Upper lobe of left lung (tissue), 6 donors: ENCODE results near the gene ELOVL6. TPM values are rescaled to one million over a fixed set of nuclear protein-coding genes. Genes with fewer than 3 reads are reported as not detected.
"Not testable (repeated sequence)": the region's sequence is repeated elsewhere in the genome, so short reads cannot be mapped to it uniquely, and the experiment has no call there.

Source experiments
- ATAC-seq, 2 donors: fragments of 200-7000 bp; cut with Tn5 transposase; one replicate each; pipeline ENCODE4 v1.9.1; 2022; ENCODE audit warnings: mild to moderate bottlenecking in 2 of 2, moderate library complexity in 2 of 2; ENCODE audit not compliant: low FRiP score in 2 of 2
- DNase-seq, 2 donors: peaks; one replicate each; pipeline ENCODE4 v3.0.0-alpha.2; 2019 to 2020
- H3K27ac ChIP-seq, 4 donors: fragments of 200-600 bp; sonication (generic); one replicate each; pipeline ENCODE4 v1.5.1; 2016 to 2019
- H3K27me3 ChIP-seq, 4 donors: fragments of 200-600 bp; sonication (generic); one replicate each; pipeline ENCODE4 v1.5.1; 2017 to 2019
- H3K36me3 ChIP-seq, 4 donors: fragments of 200-600 bp; sonication (generic); one replicate each; pipeline ENCODE4 v1.5.1; 2016 to 2019
- H3K4me1 ChIP-seq, 4 donors: fragments of 200-600 bp; sonication (generic); one replicate each; pipeline ENCODE4 v1.5.1; 2018 to 2019
- H3K4me3 ChIP-seq, 4 donors: fragments of 200-600 bp; sonication (generic); one replicate each; pipeline ENCODE4 v1.5.1; 2017 to 2019; ENCODE audit warnings: mild to moderate bottlenecking in 2 of 4, moderate library complexity in 1 of 4
- H3K9me3 ChIP-seq, 4 donors: fragments of 200-600 bp; sonication (generic); one replicate each; pipeline ENCODE4 v1.5.1; 2018 to 2019
- CTCF ChIP-seq, 6 experiments: fragments of 450-650 bp in 4 of 6; fragments of 200-600 bp in 2 of 6; sonication (generic) in 2 of 6; IDR thresholded peaks; one replicate each; pipeline ENCODE4 v1.5.1; 2016 to 2019; ENCODE audit warnings: antibody characterized with exemption in 6 of 6
- EP300 ChIP-seq, 4 donors: sonication (generic); formaldehyde crosslinking; IDR thresholded peaks; one replicate each; pipeline ENCODE4 v1.5.1; 2017; ENCODE audit warnings: antibody characterized with exemption in 4 of 4, control low read depth in 2 of 4
- POLR2A ChIP-seq, 4 donors: fragments of 450-650 bp; IDR thresholded peaks; one replicate each; pipeline ENCODE4 v1.5.1; 2016 to 2017; ENCODE audit warnings: antibody characterized with exemption in 4 of 4, mild to moderate bottlenecking in 2 of 4
- POLR2AphosphoS5 ChIP-seq, 2 donors: sonication (generic); formaldehyde crosslinking; IDR thresholded peaks; one replicate each; pipeline ENCODE4 v1.5.1; 2017; ENCODE audit warnings: antibody characterized with exemption in 2 of 2
- WGBS, 2 donors: methylation state at CpG; one replicate each; pipeline ENCODE4 v1.1.5; 2017 to 2018; 5-methylcytosine and 5-hydroxymethylcytosine counted together
- total RNA-seq, 6 donors: library from RNA; depleted of rRNA in 4 of 6; stranded (reverse); fragments of >200 nt in 4 of 6; gene quantifications; one replicate each; pipeline versions ENCODE4 v1.1.0 to v1.2.1, GENCODE V29; 2016 to 2021
- donor health status: DM: no; HTN: no; CAD: no; lungs with moderate emphysema.
- donor health status: DM: no; HTN: yes; CAD: no; lungs with severe emphysema.

ELOVL6 gene
- total RNA-seq, 6 donors from 2014 or later: 2.1 to 10.2 (median 4.3) TPM

GRCh38 chr4:110236324-110236723 lies 37.9 kb upstream of the ELOVL6 start:
- Histone ChIP-seq H3K4me3 (no peak overlapping the region), H3K4me1 (no peaks in the 10 kb centered on the region), H3K27ac (no peak overlapping the region), H3K36me3 (no peaks in the 10 kb centered on the region), H3K9me3 (no peaks in the 10 kb centered on the region), H3K27me3 (no peaks in the 10 kb centered on the region)
- ATAC-seq (no peak), DNase-seq (no peak)
- 89 to 100% methylated on average over 1 of the region's 1 CpG for WGBS, 2 donors
- TF ChIP-seq POLR2AphosphoS5 (IDR thresholded peaks at IDR 0.05) (no peak), CTCF (IDR thresholded peaks at IDR 0.05) (no peak), EP300 (IDR thresholded peaks at IDR 0.05) (no peak), POLR2A (IDR thresholded peaks at IDR 0.05) (no peak)

- H3K4me3 ChIP-seq, ATAC-seq: not testable (repeated sequence)
- WGBS, 2 donors: 78 to 85% methylated on average over 10 to 11 of the region's 11 CpGs
These were observed 35.2 kb upstream of the ELOVL6 start for GRCh38 chr4:110233581-110233980.

GRCh38 chr4:110231869-110232268 lies 33.5 kb upstream of the ELOVL6 start:
- WGBS, 2 donors: 65 to 83% methylated on average over 4 of the region's 4 CpGs
- H3K4me3 ChIP-seq: no peak overlapping the region
- H3K27me3 ChIP-seq: no peaks in the 10 kb centered on the region
- H3K4me1 ChIP-seq: no peaks in the 10 kb centered on the region
- no peak overlapping the region for H3K27ac ChIP-seq
- ATAC-seq (no peak), DNase-seq (no peak)
- no peaks in the 10 kb centered on the region for H3K36me3 ChIP-seq
- TF ChIP-seq CTCF (IDR thresholded peaks at IDR 0.05) (no peak), POLR2AphosphoS5 (IDR thresholded peaks at IDR 0.05) (no peak), EP300 (IDR thresholded peaks at IDR 0.05) (no peak), POLR2A (IDR thresholded peaks at IDR 0.05) (no peak)
- H3K9me3 ChIP-seq: no peaks in the 10 kb centered on the region

More at GRCh38 chr4:110233581-110233980, 35.2 kb upstream of the ELOVL6 start:
- not testable (repeated sequence) for H3K9me3 ChIP-seq, H3K27me3 ChIP-seq, DNase-seq, H3K36me3 ChIP-seq, H3K27ac ChIP-seq, H3K4me1 ChIP-seq

GRCh38 chr4:110229266-110229665 lies 30.9 kb upstream of the ELOVL6 start:
- ATAC-seq (no peak), DNase-seq (no peak)
- H3K27ac ChIP-seq: no peak overlapping the region
- H3K4me1 ChIP-seq: no peaks in the 10 kb centered on the region
- no peaks in the 10 kb centered on the region for H3K27me3 ChIP-seq
- no peaks in the 10 kb centered on the region for H3K9me3 ChIP-seq
- H3K36me3 ChIP-seq: no peaks in the 10 kb centered on the region
- 90 to 96% methylated on average over 2 of the region's 2 CpGs for WGBS, 2 donors
- H3K4me3 ChIP-seq: no peak overlapping the region
- no peak for TF ChIP-seq CTCF (IDR thresholded peaks at IDR 0.05)
- no peak for TF ChIP-seq EP300 (IDR thresholded peaks at IDR 0.05)
- TF ChIP-seq POLR2A (IDR thresholded peaks at IDR 0.05): no peak
- no peak for TF ChIP-seq POLR2AphosphoS5 (IDR thresholded peaks at IDR 0.05)

DNA sequence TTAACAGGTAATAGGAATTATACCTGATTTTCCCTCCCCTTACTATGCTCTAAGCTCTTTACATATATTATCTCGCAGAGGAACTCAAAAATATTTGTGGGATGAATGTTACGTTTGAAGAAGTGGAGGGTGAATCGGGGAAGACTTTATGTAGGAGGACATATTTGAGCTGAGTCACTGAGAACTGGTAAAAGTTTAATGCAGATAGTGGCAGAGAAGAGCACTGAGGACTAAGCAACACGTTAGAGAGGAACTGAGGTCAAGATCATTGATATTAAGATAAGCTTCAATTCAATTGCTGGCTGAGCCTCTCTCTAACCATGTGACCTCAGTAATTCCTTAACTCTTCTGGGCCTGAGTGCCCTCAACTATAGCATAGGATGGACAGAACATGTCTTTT lies 26.4 kb upstream of the ELOVL6 start:
- WGBS, 2 donors: 17 to 21% methylated on average over 4 of the region's 4 CpGs
- no peak overlapping the region for H3K4me3 ChIP-seq

More for the DNA sequence above, 26.4 kb upstream of the ELOVL6 start:
- ATAC-seq (no peak), DNase-seq (no peak)
- no peaks in the 10 kb centered on the region for H3K9me3 ChIP-seq
- no peak overlapping the region for H3K27ac ChIP-seq
- no peaks in the 10 kb centered on the region for H3K4me1 ChIP-seq
- no peaks in the 10 kb centered on the region for H3K36me3 ChIP-seq
- no peaks in the 10 kb centered on the region for H3K27me3 ChIP-seq
- no peak for TF ChIP-seq CTCF (IDR thresholded peaks at IDR 0.05)
